Stimulated activated CD8-positive, alpha-beta memory T cell treated with anti-CD3 and anti-CD28 coated beads, Interleukin-12 subunit alpha, Interleukin-12 subunit beta, amount 100 ng/mL, for 1 hour (primary cell): ENCODE results near the gene CCT8.

ENCODE experiments used
- DNase-seq: peaks from one replicate; pipeline ENCODE4 v3.0.0-alpha.2; 2020; ENCODE audit warnings: low read depth

The CCT8 gene, protein sequence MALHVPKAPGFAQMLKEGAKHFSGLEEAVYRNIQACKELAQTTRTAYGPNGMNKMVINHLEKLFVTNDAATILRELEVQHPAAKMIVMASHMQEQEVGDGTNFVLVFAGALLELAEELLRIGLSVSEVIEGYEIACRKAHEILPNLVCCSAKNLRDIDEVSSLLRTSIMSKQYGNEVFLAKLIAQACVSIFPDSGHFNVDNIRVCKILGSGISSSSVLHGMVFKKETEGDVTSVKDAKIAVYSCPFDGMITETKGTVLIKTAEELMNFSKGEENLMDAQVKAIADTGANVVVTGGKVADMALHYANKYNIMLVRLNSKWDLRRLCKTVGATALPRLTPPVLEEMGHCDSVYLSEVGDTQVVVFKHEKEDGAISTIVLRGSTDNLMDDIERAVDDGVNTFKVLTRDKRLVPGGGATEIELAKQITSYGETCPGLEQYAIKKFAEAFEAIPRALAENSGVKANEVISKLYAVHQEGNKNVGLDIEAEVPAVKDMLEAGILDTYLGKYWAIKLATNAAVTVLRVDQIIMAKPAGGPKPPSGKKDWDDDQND

DNA sequence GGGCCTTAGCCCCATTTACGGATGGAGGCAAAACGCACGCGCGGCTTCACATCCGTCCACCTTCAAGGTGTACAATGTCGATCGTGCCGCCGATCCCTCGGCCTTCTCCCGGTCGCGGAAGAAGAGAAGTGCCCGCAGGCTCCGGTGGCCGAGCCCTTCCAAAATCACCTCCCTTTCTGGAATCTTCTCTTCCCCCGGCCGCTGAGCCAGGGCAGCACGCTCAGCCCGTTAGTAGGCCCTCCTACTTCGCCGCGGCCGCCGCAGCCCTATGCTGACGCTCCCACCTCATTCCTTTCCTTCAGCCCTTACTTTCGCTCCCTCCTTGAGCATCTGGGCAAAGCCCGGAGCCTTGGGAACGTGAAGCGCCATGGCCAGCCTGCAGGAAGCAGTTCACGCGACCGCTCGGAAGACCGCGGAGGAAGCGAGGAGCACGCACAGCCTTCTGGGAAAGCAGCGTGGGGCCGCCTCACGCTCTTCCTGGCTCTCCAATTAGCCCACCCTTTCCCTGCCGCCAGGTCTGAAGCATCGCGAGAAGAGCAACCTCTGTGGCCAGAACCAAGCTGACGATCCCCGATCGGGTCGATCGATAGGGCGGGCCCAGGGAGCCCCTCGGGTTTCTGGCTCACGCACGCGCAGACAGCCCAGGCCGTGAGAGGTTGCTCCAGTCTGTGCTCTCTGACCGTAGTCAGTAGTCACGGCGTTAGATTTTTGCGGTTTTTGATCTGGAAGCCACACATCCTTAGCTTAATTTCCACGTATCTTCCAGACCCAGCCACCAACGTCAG, at the start of gene CCT8:
Gene CCT8 (minus strand): TSS at position 427 of the 785 bp plus-strand sequence. CDS start 58 bp downstream, at position 369.
- DNase-seq, result peak; percentile 98

DNA sequence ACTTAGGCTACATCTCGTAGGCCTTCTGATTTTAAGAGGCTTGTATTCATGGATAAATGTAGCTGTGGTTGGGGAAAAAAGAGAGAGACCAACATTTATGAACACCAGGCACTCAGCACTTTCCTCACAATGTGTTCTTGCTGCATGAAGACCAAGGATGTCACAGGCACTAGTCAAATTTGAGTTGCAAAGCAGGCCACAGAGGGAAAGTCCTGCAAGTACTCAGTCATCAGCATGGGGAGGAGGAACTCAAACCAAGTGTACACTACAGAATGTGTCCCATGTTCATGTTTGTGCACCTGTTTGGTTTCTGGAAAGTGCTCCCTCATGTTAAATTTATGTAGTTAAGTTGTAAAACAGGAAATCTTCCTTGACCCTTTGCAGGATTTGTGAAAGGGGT, 48.3 kb upstream of the CCT8 start:
- DNase-seq, result no peak

DNA sequence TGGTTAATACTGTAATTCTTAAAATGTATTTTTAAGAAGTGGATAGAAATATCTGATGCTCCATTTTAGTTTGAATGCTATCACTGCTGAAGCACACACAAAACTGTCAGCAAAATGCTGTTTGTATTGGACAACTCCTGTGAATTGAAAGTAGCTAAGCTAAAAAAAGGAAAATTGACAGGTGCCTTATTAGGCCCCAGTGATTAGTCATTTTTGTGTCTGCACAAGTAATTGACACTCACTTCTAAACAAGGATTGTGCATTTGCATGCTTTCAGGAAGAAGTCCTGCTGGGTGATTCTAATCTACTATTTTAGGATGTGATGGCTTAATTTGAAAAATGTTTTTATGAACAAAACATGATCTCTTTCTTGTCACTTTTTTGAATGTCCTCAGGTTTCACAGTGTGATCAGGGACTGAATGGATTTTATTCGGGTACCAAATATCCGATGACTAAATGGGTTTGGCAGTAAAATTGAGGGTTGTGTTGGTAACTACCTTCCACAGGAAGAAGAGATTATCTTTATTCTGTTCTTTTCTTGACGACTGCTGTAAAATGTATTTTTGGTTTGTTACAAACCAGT, 44.0 kb upstream of the CCT8 start:
- no peak for DNase-seq

DNA sequence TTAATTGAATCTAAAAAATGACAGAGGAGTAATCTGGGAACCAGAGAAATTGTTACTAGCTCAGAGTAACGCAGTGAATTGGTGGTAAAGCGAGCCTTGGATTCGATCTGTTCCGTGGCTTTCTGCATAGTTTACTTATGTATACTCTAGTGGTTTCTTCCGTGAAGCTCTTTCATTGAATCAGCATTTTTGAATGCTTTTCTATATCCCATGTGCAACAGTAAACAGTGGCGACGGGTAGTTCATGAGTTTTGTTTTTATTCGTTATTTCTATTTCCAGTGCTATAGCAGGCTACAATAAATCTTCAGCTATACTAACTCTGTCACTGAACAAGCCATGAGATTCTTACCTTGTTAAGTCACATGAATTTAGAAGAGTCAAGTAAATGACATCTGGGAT, 42.5 kb upstream of the CCT8 start:
- no peak for DNase-seq

DNA sequence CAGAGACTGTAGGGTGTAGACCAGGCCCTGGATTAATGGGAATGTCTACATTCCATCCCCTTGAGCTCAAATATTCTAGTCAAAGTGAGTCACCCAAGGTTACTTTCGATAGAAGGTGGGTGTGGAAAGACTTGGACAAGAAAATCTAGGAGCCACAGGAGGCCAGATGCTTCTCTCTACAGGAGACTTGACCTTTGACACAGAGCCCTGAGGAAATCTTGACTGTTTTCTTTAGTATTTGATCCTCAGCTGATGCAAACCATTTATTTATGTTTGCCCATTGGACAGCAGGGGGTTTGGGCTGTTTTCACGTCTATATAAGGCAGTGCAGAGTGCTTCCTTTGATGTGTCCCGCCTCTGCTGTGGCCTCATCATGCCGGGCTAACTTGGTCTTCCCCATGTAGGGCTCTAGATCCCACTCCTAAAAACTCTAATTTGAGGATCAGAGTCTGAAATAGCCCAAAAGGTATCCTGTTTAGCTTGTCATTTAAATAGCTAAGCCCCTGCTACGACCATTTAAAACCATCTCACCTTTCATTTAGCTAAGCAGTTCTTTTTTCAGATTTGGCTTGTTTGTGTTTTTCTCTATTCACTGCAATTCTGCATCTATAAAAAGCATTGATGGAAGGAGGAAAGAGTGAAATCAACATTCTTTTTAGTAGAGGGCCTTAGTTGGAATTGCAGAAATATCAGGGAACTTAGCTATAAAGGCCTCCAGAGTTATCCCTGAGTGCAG, 41.5 kb upstream of the CCT8 start:
- no peak for DNase-seq

DNA sequence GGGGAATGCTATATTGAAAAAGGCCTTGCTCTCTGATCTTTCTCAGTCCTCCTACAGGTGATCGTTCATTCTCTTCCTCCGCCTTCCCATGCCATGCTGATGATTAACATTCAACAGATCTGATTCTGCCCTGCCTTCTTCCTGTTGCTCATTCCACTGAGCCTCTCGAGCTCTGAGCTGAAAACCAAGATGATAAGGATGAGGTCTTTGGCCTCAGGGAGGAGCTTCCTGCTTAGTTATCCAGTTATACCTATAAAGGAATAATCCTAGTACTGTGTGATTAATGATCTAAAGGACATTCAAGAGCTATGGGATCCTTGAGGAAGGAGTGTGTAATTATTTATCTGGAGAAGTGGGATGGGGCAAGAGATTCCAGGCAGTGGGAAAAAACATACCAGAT, 31.8 kb upstream of the CCT8 start:
- no peak for DNase-seq

DNA sequence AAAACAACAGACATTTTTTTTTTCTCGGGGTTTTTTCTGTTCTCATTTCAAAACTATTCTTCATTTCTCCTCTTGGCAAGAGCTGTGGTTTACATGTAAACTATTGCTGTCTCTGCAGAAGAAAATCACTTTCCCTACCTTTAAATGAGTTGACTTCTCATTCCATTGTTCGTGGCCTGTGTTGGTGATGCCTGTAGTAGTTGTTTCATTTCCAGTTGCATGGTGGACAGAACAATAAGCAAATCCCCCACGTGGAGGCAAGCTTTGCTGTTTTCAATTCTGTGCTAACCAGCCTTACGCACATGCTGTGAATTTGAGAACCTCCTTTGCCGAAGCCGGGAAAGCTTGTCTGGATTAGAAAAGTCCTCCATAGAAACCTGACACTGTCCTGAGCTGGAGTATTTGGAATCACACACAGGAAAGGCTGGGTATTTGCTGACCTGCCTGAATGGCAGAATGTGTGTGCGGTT, 30.8 kb upstream of the CCT8 start:
- DNase-seq, result no peak

DNA sequence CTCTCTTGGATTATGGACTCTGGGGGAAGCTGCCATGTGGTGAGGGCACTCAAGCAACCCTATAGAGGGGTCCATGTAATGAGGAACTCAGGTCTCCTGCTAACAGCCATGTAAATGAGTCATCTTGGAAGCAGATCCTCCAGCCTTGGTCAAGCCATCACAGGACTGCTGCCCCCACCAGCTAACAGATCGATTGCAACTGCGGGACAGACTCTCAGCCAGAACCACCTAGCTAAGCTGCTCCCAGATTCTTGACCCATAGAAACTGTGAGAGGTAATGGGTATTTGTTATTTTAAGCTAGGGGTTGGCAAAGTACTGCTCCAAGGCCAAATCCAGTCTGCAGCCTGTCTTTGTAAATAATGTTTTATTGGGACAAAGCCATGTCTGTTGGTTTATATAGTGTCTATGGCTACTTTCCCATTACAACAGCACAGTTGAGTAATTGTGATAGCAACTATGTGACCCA, 29.4 kb upstream of the CCT8 start:
- no peak for DNase-seq

DNA sequence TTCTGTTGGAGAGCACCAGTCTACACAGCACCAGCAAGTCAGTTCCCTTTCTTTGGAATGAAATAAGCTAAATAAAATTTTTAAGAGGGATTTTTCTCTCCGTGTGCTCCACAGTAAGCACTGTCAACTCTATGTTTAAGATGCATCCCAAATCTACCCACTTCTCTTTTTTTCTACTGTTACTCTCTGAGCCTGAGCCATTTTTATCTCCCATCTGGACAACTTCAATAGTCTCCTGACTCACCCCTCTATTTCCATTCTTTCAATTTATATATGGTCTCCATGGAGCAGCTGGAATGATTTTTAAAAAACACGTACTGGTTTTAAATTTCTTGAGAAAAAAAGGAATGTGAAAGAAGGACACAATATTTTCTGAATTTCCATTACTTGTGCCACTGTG, 24.7 kb upstream of the CCT8 start:
- no peak for DNase-seq

DNA sequence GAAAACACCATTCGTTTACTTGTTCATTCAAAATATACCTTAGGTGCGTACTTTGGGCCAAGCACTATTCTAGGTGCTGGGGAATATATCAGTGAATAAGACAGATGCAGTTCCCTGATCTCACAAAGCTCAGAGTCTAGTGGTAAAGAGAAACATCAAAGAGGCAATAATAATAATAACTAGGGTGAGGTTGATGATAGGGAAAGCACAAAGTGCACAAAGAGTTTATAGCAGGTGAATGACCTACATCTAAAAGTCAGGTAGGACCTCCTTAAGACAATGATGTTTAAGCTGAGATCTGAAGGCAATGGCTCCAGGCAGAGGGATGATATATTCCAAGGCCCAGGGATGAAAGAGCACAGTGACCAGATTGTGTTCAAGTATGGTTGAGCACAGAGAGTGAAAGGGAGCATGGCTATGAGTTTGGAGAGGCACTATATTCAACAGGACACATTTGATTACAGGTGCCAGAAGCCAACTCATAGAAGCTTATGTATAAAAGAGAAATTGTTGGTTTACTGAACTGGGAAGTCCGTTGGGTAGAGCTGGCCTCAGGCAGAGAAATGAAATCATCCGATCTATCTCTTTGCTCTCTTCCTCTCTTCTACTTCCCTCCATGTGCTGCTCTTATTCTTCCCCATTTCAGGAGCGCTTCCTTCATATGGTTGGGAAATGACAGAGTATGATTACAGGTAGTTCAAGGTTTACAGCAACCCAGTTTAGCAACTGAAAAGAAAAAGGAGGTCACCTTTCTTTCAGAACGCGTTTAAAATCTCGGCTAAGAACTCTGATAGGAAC, 23.0 kb upstream of the CCT8 start:
- no peak for DNase-seq

DNA sequence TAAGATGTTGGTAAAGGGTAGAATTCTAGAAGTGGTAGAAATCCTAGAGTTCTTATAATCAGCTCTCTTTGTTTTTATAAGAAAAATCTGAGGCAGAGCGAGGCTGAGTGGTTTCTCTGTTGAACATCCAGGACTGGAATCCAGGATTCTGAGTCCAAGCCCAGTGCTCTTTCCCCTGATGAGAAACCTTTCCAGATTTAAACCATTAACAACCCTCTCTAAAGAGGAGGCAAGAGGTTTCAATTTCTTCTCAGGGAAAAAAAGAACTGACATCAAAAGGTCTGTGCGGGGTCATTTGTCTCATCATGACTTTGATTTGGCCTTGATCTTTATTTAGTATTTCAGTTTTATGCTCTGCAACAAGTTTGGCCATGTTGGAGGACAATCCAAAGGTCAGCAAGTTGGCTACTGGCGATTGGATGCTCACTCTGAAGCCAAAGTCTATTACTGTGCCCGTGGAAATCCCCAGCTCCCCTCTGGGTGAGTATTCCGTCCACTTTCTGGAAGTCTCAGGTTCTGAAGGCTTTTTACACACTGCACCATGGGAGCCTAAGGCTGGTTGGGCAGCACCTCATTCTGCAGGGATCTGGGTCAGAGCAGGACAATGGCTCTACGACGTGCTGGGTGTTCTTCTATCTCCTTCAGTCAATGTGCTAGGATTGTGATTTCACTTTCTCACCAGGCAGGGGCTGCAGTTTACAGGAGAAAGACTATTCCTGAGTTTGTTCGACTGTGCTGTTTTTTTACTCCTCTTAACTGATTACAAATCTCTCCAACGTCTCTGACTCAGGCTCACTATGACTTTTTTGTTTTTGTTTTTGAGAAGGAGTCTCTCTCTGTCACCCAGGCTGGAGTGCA, 18.9 kb upstream of the CCT8 start:
- no peak for DNase-seq

DNA sequence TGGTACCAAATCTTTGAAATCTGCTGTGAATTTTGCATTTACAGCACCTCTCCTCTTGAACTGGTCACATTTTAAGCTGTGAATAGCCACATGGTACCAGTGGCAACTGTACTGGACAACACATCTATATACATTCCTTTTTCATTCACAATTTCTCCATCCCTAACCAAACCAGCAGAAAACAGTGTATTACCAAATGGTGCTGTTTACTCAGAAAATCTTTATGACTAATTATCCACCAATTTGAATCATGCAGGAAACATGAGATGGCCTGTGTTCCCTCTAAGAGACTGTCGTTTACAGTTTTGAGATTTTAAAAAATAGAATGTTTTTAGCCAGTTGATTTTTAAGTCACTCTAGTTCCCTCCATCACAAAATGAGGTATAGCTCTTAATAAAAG, 17.6 kb upstream of the CCT8 start:
- DNase-seq, result no peak

DNA sequence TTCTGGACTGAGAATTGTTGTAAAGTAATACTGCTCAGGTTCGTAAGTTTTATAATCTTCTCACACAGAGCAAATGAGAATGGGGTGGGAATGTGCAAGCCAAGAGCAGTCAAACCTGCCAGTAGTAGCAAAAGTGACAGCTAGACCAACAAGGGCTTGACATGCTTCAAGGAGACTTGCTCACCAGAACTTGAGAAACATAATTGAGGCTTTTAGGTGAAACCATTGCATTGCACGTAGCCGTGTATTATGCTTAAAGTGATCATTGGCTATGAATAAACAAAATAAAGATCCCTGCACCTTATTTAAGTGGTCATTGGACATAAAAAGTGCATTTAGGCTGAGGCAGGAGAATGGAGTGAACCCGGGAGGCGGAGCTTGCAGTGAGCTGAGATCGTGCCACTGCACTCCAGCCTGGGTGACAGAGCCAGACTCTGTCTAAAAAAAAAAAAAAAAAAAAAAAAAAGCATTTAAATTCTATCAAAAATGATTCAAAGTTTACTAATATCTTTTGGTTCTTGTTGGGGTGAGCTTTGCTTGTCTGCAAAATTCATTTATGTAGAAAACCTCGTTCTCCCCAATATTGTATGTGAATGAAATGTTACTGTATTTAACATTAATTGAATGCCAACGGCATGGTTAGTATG, 11.8 kb upstream of the CCT8 start:
- no peak for DNase-seq

DNA sequence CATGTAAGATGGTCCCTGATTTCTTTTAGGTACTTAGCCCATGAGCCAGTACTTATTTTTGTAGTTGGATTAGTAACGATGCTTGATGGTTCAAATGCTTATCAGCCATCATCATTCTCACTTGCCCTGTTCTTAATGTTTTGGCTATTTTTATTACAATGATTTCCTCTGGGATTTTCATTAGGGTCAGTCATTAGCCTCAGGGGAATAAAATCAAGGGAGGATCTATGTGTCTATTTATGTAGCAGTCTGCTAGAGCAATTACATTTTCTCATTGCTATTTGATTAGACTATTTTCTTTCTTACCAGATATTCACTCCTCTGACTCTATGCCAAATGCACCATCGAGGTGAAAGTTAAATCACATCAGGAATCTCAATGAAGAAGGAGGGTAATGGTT, 10.9 kb upstream of the CCT8 start:
- DNase-seq, result no peak

DNA sequence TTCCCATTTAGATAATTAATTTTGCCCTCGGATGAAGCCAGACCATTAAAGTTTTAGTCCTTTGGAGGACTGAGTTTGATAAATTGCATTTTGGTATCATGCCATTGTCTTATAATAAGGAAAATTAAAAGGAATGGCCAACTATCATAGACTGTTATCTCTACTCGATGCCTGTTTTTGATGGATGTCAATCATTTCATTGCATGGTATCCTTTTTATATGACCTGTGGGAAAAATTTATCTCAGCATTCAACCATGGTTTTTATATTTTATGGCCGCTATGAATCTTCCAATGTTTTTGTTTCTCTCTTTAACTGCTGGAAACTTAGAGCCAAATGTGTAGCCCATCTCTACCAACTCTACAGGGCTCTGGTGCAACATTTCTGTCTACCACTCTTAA, 9.9 kb upstream of the CCT8 start:
- DNase-seq, result no peak

DNA sequence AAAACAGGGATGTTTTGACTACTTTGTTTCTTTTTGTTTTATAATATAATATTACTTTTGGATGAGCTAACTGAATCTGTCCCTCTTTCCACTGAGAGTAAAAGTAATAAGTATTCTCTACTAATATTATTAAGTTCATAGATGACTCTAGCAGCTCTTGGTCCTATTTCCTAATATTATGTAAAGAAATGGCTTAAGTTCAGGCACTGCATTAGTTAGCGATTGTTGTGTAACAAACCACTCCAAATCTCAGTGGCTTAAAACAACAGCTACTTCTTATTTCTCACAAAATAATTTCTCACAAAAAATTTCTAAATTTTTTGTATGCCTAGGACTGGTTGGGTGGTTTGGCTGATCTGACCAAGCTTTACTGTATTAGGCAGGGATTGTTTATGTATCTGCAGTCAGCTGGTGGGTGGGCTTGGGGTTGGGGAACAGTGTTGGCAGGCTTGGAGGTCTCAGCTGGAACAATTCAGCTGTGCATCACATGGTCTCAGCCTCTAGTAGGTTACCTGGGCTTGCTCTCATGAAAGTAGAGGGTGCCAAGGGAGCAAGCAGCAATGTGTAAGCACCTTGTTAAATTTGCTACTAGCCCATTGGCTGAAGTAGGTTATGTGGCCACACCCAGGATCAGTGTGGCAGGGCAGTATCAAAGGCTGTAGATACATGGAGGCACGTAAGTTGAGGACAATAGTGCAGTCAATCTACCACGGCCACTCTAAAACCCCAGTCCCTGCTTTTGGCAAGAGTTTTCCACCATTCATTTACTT, 8.8 kb upstream of the CCT8 start:
- no peak for DNase-seq

DNA sequence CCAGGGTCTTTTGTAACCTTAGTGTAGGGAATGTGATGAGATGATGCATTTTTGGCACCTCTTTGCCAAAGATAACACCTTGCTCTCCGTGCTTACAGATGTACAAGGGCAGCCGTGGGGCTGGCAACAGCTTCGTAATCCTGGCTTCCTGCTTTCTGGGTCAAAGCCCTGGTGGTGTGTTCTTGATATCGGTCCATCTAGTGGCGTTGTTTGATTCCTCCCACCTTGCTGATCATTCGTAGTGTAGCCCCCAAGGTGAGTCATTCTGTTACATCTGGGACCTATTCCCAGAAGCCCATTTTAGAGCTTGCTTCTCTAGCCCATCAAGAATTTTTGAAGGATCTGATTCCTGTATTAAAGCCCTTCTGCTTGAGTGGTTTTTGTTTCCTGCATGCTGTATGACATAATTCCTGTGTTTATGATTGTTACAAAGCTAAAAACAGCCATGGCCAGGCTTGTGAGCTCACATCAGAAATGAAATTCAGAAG, 7.0 kb upstream of the CCT8 start:
- DNase-seq, result no peak
